K562 (cell line): Measurements from ENCODE around the gene GNG14. TPM values are rescaled to one million over a fixed set of nuclear protein-coding genes. Genes with fewer than 3 reads are reported as not detected.

Experiments used
- ATF7 ChIP-seq: fragments of 450-650 bp; IDR thresholded peaks from 2 replicates; pipeline ENCODE4 v1.7.1; 2014; ENCODE audit warnings: mild to moderate bottlenecking, moderate library complexity
- E2F6 ChIP-seq, 2 experiments: IDR thresholded peaks; 2 replicates each; pipeline ENCODE4 v1.6.1; 2011; ENCODE audit warnings: borderline replicate concordance in 1 of 2, control low read depth in 1 of 2, low read depth in 1 of 2, low read length in 1 of 2, mild to moderate bottlenecking in 1 of 2, mixed read lengths in 1 of 2, moderate library complexity in 1 of 2; ENCODE audit not compliant: insufficient read depth in 1 of 2, insufficient read length in 1 of 2, poor library complexity in 1 of 2, severe bottlenecking in 1 of 2; ENCODE audit errors: extremely low read depth in 1 of 2
- HINFP ChIP-seq: fragments of 450-650 bp; conservative IDR thresholded peaks from 2 replicates; pipeline ENCODE4 v1.6.1; 2016; ENCODE audit warnings: missing genetic modification characterization, low read depth, mild to moderate bottlenecking, control low read depth, missing compliant biosample characterization
- KAT8 ChIP-seq: fragments of 450-650 bp; IDR thresholded peaks from 2 replicates; pipeline ENCODE4 v1.6.1; 2016; ENCODE audit warnings: low read depth, mild to moderate bottlenecking
- KLF6 ChIP-seq: fragments of 250-450 bp; sonication (Bioruptor Pico); IDR thresholded peaks from 2 replicates; pipeline ENCODE4 v1.4.0; 2020; ENCODE audit warnings: mild to moderate bottlenecking, moderate library complexity, borderline replicate concordance
- MAZ ChIP-seq, 2 experiments: fragments of 450-650 bp in 1 of 2; sonication (generic) in 1 of 2; formaldehyde crosslinking; IDR thresholded peaks in 1 of 2; conservative IDR thresholded peaks in 1 of 2; 2 replicates each; pipeline versions ENCODE4 v1.4.0 to v1.5.0; 2020; ENCODE audit warnings: mild to moderate bottlenecking in 1 of 2, missing genetic modification reagents in 1 of 2
- PML ChIP-seq: IDR thresholded peaks from 2 replicates; pipeline ENCODE4 v1.6.1; 2012; ENCODE audit warnings: low read length, inconsistent platforms
- RB1 ChIP-seq: fragments of 450-650 bp; IDR thresholded peaks from 2 replicates; pipeline ENCODE4 v1.6.1; 2017; ENCODE audit warnings: low read depth, mild to moderate bottlenecking
- RERE ChIP-seq: sonication (generic); formaldehyde crosslinking; IDR thresholded peaks from 2 replicates; pipeline ENCODE4 v1.8.0; 2023; ENCODE audit warnings: missing genetic modification reagents, mild to moderate bottlenecking, borderline replicate concordance
- SRSF9 ChIP-seq: fragments of 200-400 bp; formaldehyde crosslinking; IDR thresholded peaks from 2 replicates; pipeline ENCODE4 v1.6.1; 2017; ENCODE audit warnings: low read depth, low read length, borderline replicate concordance
- STAT5A ChIP-seq: IDR thresholded peaks from 2 replicates; pipeline ENCODE4 v1.6.1; 2012; ENCODE audit warnings: low read length, inconsistent platforms, borderline replicate concordance
- ZNF217 ChIP-seq: sonication (generic); formaldehyde crosslinking; IDR thresholded peaks from 2 replicates; pipeline ENCODE4 v1.8.0; 2022; ENCODE audit warnings: mild to moderate bottlenecking, missing genetic modification reagents
- polyA plus RNA-seq, 8 experiments: library from polyadenylated mRNA; depleted of rRNA in 4 of 8; stranded (reverse) in 5 of 8; unstranded in 3 of 8; fragments of >200 nt; fragmentation: Nextera tagmentation in 2 of 8; fragmentation: Illumina TruSeq in 1 of 8; extraction: Ambion mirVana in 2 of 8; extraction: Trizol in 1 of 8; gene quantifications; 2 replicates each; pipeline versions ENCODE4 v1.2.1 to v1.2.3, GENCODE V29; 2011 to 2014; ENCODE audit warnings: inconsistent platforms in 1 of 8, missing spikeins in 1 of 8
- total RNA-seq, 7 experiments: library from RNA; depleted of rRNA in 6 of 7; stranded (reverse); fragments of >200 nt in 6 of 7; fragmentation: Illumina TruSeq in 2 of 7; extraction: Trizol in 2 of 7; gene quantifications; 2 replicates each; pipeline versions ENCODE4 v1.2.1 to v1.2.3, GENCODE V29; 2011 to 2021; ENCODE audit warnings: low replicate concordance in 1 of 7

GNG14 gene
- total and polyA plus RNA-seq, 9 of the 15 experiments (the other 6 are each of a cell fraction or from before 2014, with no cell fraction given), result not detected

- TF ChIP-seq PML (peak; percentile 59), RB1 (no peak), KAT8 (peak; percentile 75; the same call in 1 of the 2 replicates), ZNF217 (CRISPR knock-in tag) (no peak), E2F6 (IDR thresholded peaks at IDR 0.05; ENCODE audit: borderline replicate concordance in 1 of 2, extremely low read depth in 1 of 2, insufficient read depth in 1 of 2, insufficient read length in 1 of 2, low read depth in 1 of 2, low read length in 1 of 2, poor library complexity in 1 of 2, severe bottlenecking in 1 of 2) (peak in 1 of 2 experiments; percentile 27), STAT5A (no peak), KLF6 (CRISPR knock-in tag) (no peak), RERE (CRISPR knock-in tag) (no peak), MAZ (CRISPR knock-in tag; conservative IDR thresholded peaks at IDR 0.05 in 1 of 2, IDR thresholded peaks at IDR 0.05 in 1 of 2) (peak; percentile 57 to 67; a peak in 3 of 4 replicates), HINFP (tag) (no peak), ATF7 (peak; percentile 99), SRSF9 (no peak)
Measured at GRCh38 chr19:12736995-12737834, 49.4 kb downstream of the GNG14 start, which contains the start of gene GET3 (continued).
